Peyer's patch (tissue), 4 donors: ENCODE results near the gene IFT81. TPM values are rescaled to one million over a fixed set of nuclear protein-coding genes. Genes with fewer than 3 reads are reported as not detected.

Experiments used
- DNase-seq, 3 donors: peaks; one replicate each; pipeline ENCODE4 v3.0.0-alpha.2; 2017 to 2019
- H3K27ac ChIP-seq, 4 donors: fragments of 200-600 bp; sonication (generic); one replicate each; pipeline ENCODE4 v1.5.1; 2016 to 2019
- H3K27me3 ChIP-seq, 2 donors: fragments of 200-600 bp; sonication (generic); one replicate each; pipeline ENCODE4 v1.5.1; 2019
- H3K36me3 ChIP-seq, 3 donors: fragments of 200-600 bp; sonication (generic); one replicate each; pipeline ENCODE4 v1.5.1; 2016 to 2019
- H3K4me1 ChIP-seq, 4 donors: fragments of 200-600 bp; sonication (generic); one replicate each; pipeline ENCODE4 v1.5.1; 2016 to 2019
- H3K4me3 ChIP-seq, 4 donors: fragments of 200-600 bp; sonication (generic); 1 replicate in 3 of 4; 2 replicates in 1 of 4; pipeline ENCODE4 v1.5.1; 2016 to 2019; ENCODE audit warnings: mild to moderate bottlenecking in 1 of 4
- H3K9me3 ChIP-seq, 4 donors: fragments of 200-600 bp; sonication (generic); one replicate each; pipeline ENCODE4 v1.5.1; 2016 to 2019; ENCODE audit warnings: mild to moderate bottlenecking in 1 of 4
- CTCF ChIP-seq, 6 experiments: fragments of 450-650 bp in 4 of 6; fragments of 200-600 bp in 2 of 6; sonication (generic) in 1 of 6; IDR thresholded peaks; one replicate each; pipeline ENCODE4 v1.5.1; 2017 to 2019; ENCODE audit warnings: antibody characterized with exemption in 6 of 6, mild to moderate bottlenecking in 3 of 6, moderate library complexity in 1 of 6
- POLR2A ChIP-seq, 2 donors: fragments of 450-650 bp; IDR thresholded peaks; one replicate each; pipeline ENCODE4 v1.5.1; 2017; ENCODE audit warnings: antibody characterized with exemption in 2 of 2, mild to moderate bottlenecking in 2 of 2, moderate library complexity in 2 of 2
- total RNA-seq, 4 donors: library from RNA; depleted of rRNA; stranded (reverse); fragments of >200 nt; gene quantifications; one replicate each; pipeline ENCODE4 v1.1.0, GENCODE V29; 2016

Gene IFT81
- total RNA-seq, 4 donors from 2014 or later: 2.5 to 20.6 (median 7.5) TPM

GRCh38 chr12:110134691-110135411 is 10.7 kb downstream of the IFT81 start:
- Histone ChIP-seq H3K4me1 (no peaks in the 10 kb centered on the region), H3K9me3 (no peaks in the 10 kb centered on the region), H3K27ac (no peak overlapping the region), H3K36me3 (peaks cover 0 to 10% (median 0%) of the 10 kb centered on the region in 3 donors), H3K4me3 (no peak overlapping the region), H3K27me3 (no peaks in the 10 kb centered on the region)
- TF ChIP-seq CTCF (IDR thresholded peaks at IDR 0.05): no peak
- TF ChIP-seq POLR2A (IDR thresholded peaks at IDR 0.05): no peak
- no peak for DNase-seq

GRCh38 chr12:110135806-110136205 is 11.6 kb downstream of the IFT81 start:
- H3K36me3 ChIP-seq: peaks cover 0 to 10% (median 0%) of the 10 kb centered on the region in 3 donors
- no peak overlapping the region for H3K4me3 ChIP-seq
- TF ChIP-seq CTCF (IDR thresholded peaks at IDR 0.05) (no peak), POLR2A (IDR thresholded peaks at IDR 0.05) (no peak)
- H3K4me1 ChIP-seq: no peaks in the 10 kb centered on the region
- H3K27me3 ChIP-seq: no peaks in the 10 kb centered on the region
- H3K27ac ChIP-seq: no peak overlapping the region
- H3K9me3 ChIP-seq: no peaks in the 10 kb centered on the region
- no peak for DNase-seq

- no peak for DNase-seq
- TF ChIP-seq CTCF (IDR thresholded peaks at IDR 0.05) (no peak), POLR2A (IDR thresholded peaks at IDR 0.05) (no peak)
- no peaks in the 10 kb centered on the region for H3K4me1 ChIP-seq
- no peak overlapping the region for H3K4me3 ChIP-seq
- H3K27me3 ChIP-seq: no peaks in the 10 kb centered on the region
- H3K9me3 ChIP-seq: no peaks in the 10 kb centered on the region
- peaks cover 0 to 10% (median 0%) of the 10 kb centered on the region in 3 donors for H3K36me3 ChIP-seq
- no peak overlapping the region for H3K27ac ChIP-seq
Observed at GRCh38 chr12:110137786-110138185, 13.6 kb downstream of the IFT81 start.

GRCh38 chr12:110141389-110141788 is 17.2 kb downstream of the IFT81 start:
- Histone ChIP-seq H3K27ac (peak overlapping the region in 1 of 4 donors; percentile 31), H3K4me3 (no peak overlapping the region), H3K4me1 (no peaks in the 10 kb centered on the region), H3K9me3 (no peaks in the 10 kb centered on the region), H3K27me3 (no peaks in the 10 kb centered on the region), H3K36me3 (no peaks in the 10 kb centered on the region)
- DNase-seq: peak in 1 of 3 donors; percentile 53
- TF ChIP-seq POLR2A (IDR thresholded peaks at IDR 0.05) (no peak), CTCF (IDR thresholded peaks at IDR 0.05) (no peak)

DNA sequence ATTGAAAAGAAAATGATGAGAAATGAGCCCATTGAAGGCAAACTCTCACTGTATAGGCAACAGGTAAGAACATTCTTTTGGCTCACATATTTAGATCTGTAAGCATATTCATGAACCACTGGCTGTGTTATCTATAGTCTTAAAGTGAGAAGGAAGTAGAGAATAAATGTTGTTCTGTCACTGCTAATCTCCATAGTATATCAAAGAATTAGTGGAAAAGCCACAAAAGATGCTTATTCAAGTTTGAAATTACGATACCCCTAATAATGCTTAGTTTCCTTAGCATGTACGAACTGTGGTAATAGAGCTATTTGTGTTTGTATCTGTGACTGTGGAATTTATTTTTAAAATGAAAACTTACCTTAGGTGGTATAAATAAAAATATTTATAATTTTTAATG is 22.8 kb downstream of the IFT81 start:
- no peak overlapping the region for H3K4me3 ChIP-seq
- no peaks in the 10 kb centered on the region for H3K36me3 ChIP-seq
- H3K27ac ChIP-seq: no peak overlapping the region
- H3K27me3 ChIP-seq: no peaks in the 10 kb centered on the region
- TF ChIP-seq POLR2A (IDR thresholded peaks at IDR 0.05) (no peak), CTCF (IDR thresholded peaks at IDR 0.05) (no peak)
- no peak for DNase-seq
- H3K4me1 ChIP-seq: no peaks in the 10 kb centered on the region
- H3K9me3 ChIP-seq: no peaks in the 10 kb centered on the region
